Skin of body (tissue), 2 donors: ENCODE data around the gene AFF3. TPM values are rescaled to one million over a fixed set of nuclear protein-coding genes. Genes with fewer than 3 reads are reported as not detected.

Experiments
- DNase-seq: peaks from one replicate; lab custom pipeline; 2025; lab: John Stamatoyannopoulos, UW
- total RNA-seq: library from RNA; depleted of rRNA; stranded (reverse); fragments of >200 nt; gene quantifications from one replicate; pipeline ENCODE4 v1.2.3, GENCODE V29; 2014

The AFF3 gene
- total RNA-seq, 1 donor from 2014 or later: 8.1 TPM

DNA sequence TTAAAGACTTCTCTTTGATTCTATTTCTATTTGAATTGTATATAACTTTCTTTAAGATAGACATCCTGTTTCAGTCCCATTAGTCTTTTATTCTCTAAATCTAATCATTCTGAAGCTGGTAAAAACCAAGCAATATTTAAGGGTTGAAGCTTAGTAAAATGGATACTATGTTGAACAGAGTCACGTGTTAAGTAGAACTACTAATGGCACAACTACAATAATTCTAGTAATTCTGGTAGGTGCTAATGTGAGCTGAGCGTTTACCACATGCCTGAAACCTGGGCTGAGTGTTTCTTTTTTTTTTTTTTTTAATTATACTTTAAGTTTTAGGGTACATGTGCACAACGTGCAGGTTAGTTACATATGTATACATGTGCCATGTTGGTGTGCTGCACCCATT lies 8.9 kb upstream of the AFF3 start:
- no peak for DNase-seq

DNA sequence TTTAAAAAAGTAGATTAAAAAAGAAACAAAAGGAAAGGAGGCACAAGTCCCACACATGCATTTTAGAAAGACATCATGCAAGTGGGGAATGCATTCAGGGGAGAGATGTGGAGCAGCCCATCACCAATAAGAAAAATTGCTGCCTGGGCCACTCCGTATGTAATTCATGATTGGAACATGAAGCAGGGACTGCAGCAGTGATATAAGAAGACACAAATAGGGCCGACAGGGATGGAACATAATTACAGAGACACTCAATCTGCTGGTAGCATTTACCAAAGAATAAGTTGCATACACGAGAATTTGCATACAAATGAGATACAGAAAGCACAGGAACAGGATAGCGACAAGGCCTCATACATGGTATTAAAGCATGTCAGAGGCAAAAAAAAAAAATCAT lies 6.5 kb upstream of the AFF3 start:
- no peak for DNase-seq

DNA sequence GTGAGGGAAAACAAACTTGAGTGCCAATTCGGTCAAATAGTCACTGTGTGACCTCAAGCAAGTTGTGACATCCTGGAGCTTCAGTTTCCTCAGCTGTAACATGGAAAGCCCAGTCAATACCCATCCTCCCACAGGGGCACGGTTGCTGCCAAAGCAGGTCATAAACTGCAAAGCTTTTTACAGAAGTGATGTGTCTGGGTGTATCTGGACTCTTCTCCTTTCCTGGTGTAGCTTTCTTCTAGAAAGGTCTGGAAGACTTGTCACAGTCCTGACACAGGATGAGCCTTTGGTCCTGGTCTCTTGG lies 4.2 kb upstream of the AFF3 start:
- DNase-seq: no peak

GRCh38 chr2:100145893-100146656 lies 3.7 kb upstream of the AFF3 start:
- no peak for DNase-seq

GRCh38 chr2:100143286-100143685 lies 896 bp upstream of the AFF3 start:
- no peak for DNase-seq

DNA sequence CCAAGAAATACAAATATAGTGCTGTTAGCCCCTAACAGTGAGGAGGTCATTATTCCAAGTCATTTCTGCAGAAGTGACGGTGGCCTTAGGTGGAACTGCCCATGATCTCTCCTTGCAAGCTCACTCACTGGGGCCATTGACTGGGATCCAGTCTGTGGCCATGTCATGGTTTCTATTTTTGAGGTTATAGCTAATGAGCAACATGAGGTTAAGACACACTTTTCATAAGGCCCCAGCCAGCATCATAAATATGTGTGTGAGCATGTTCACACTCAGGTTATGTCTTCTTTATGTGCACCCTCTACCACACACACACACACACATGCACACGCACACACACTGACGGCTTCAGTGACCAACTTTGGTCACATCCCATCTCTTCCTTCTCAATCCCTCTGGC lies 484 bp downstream of the AFF3 start:
- no peak for DNase-seq

DNA sequence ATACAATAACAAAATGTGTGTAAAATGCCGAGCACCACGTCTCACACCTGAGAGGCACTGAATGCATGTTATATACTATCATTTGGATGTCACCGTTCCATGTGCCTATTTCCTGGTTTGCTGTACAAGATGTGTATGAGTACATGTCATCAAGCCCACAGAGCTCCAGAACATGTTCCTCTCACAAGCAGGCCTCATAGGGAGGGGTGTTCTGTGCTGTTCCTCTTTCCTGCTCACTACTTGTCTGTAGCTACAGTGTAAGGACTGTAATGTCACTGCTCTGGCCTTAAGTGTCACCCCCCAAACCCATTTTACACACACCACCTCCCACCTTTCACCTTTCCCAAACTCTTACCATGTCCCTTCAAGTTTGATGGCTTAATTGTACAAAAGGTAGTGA lies 1.8 kb downstream of the AFF3 start:
- no peak for DNase-seq

GRCh38 chr2:100137866-100138570 lies 4.4 kb downstream of the AFF3 start:
- no peak for DNase-seq

DNA sequence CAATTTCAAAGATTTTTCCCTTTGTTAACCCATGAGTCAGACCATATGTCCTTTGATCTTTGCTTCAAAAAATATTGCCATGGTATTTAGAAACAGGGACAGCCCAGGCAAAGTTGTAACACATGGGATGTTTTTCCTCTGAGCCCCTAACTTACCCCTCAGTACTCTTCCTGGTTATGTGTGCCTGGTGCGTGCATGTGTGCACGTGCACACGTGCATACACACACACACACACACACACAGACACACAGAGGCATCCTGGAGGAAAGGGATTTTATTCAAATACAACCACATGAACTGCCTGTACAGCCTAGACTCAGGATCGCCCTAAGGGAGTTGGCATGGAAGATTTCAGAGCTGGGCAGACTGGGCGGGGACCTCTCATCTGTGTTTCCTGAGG lies 5.1 kb downstream of the AFF3 start:
- no peak for DNase-seq

- DNase-seq: no peak
Observed at GRCh38 chr2:100136310-100136709, 6.1 kb downstream of the AFF3 start.

GRCh38 chr2:100135415-100135814 lies 7.0 kb downstream of the AFF3 start:
- no peak for DNase-seq

GRCh38 chr2:100130595-100131391 lies 11.6 kb downstream of the AFF3 start:
- DNase-seq: no peak

- no peak for DNase-seq
Observed at GRCh38 chr2:100126897-100127401, 15.4 kb downstream of the AFF3 start.

- peak; percentile 23 for DNase-seq
Observed at GRCh38 chr2:100126201-100126600, 16.2 kb downstream of the AFF3 start.

- DNase-seq: no peak
Observed at GRCh38 chr2:100125626-100126025, 16.8 kb downstream of the AFF3 start.

GRCh38 chr2:100124761-100125160 lies 17.6 kb downstream of the AFF3 start:
- no peak for DNase-seq

DNA sequence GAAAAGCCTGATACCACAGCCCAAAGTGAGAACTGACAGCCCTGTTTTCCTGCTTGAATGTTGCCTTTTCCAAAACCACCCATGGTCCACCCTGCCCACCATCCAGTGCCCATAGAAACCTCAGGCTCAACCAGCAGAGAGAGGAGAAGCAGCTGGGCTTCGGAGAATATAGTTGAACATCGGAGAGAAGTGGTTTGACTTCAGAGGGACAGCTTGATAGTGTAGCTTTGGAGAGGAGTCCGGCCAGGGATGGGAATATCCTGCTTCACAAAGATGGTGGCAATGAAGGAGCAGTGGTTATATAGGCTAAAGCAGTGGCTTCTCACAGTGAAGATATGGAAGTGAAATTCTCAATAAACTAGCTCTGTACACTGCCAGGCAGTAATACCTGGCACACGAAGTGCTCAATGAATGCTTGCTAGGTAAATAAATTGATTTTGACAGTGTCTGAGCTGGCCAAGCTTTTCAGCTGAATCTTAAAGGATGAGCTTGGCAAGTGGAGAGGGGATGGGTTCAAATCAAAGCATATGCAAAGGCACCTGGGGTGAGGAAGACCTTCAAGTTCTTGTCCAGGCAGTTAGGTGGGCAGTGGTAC lies 21.2 kb downstream of the AFF3 start:
- DNase-seq: no peak

GRCh38 chr2:100119235-100119634 lies 23.2 kb downstream of the AFF3 start:
- DNase-seq: no peak

- no peak for DNase-seq
Observed at GRCh38 chr2:100113990-100114433, 28.4 kb downstream of the AFF3 start.

DNA sequence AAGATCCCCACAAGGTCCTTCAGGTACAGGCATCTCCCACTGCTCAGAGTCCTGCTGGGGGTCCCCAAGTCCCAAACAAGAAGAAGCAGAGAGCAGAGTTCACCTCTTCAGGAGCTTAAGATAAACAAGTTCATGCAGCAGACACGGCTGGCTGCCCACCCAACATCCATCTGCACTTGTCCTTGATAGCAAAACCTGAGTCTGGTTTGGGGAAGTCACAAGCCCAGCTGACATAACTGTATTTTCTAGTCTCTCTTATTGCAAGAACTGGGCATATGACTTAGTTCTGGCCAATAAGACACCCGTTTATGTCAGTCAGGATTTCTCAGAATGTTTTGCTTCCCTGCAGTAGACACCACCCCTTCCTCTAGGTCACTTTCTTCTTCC lies 31.8 kb downstream of the AFF3 start:
- no peak for DNase-seq

- no peak for DNase-seq
Observed at GRCh38 chr2:100109986-100110613, 32.3 kb downstream of the AFF3 start.
